GM18868 (cell line): ENCODE results near the gene RALGAPB.
"Not testable (repeated sequence)": the region's sequence is repeated elsewhere in the genome, so short reads cannot be mapped to it uniquely, and the experiment has no call there.

ENCODE experiments used
- ATAC-seq: cut with Tn5 transposase; IDR thresholded peaks from one replicate; pipeline ENCODE4 v1.9.1; 2021; ENCODE audit warnings: mild to moderate bottlenecking, moderate library complexity; ENCODE audit not compliant: unreplicated experiment

The RALGAPB gene

GRCh38 chr20:38446441-38447209, 26.0 kb upstream of the RALGAPB start:
- peak; percentile 79 for ATAC-seq

GRCh38 chr20:38447251-38447661, 25.4 kb upstream of the RALGAPB start:
- ATAC-seq, result no peak

- ATAC-seq, result peak; percentile 80
These were observed 24.5 kb upstream of the RALGAPB start for GRCh38 chr20:38447931-38448675.

GRCh38 chr20:38449046-38449445, 23.6 kb upstream of the RALGAPB start:
- ATAC-seq, result no peak

- ATAC-seq, result no peak
These were observed 22.1 kb upstream of the RALGAPB start for GRCh38 chr20:38450412-38450975.

- no peak for ATAC-seq
These were observed 19.6 kb upstream of the RALGAPB start for GRCh38 chr20:38452880-38453624.

GRCh38 chr20:38453941-38454340, 18.7 kb upstream of the RALGAPB start:
- peak; percentile 70 for ATAC-seq

- no peak for ATAC-seq
These were observed 17.8 kb upstream of the RALGAPB start for GRCh38 chr20:38454556-38455473.

- ATAC-seq, result no peak
These were observed 14.3 kb upstream of the RALGAPB start for GRCh38 chr20:38458314-38458713.

- ATAC-seq, result no peak
These were observed 12.5 kb upstream of the RALGAPB start for GRCh38 chr20:38460040-38460623.

GRCh38 chr20:38460631-38461030, 12.0 kb upstream of the RALGAPB start:
- ATAC-seq, result not testable (repeated sequence)

GRCh38 chr20:38461167-38461566, 11.5 kb upstream of the RALGAPB start:
- ATAC-seq, result not testable (repeated sequence)

- not testable (repeated sequence) for ATAC-seq
These were observed 11.1 kb upstream of the RALGAPB start for GRCh38 chr20:38461569-38461968.

GRCh38 chr20:38466171-38466570, 6.5 kb upstream of the RALGAPB start:
- ATAC-seq, result no peak

- ATAC-seq, result no peak
These were observed 5.7 kb upstream of the RALGAPB start for GRCh38 chr20:38466983-38467382.

GRCh38 chr20:38471245-38471644, 1.4 kb upstream of the RALGAPB start:
- no peak for ATAC-seq

- ATAC-seq, result no peak
These were observed 593 bp upstream of the RALGAPB start for GRCh38 chr20:38471987-38472512.

GRCh38 chr20:38473367-38473795, 738 bp downstream of the RALGAPB start:
- ATAC-seq, result no peak

GRCh38 chr20:38477747-38478146, 5.1 kb downstream of the RALGAPB start:
- ATAC-seq, result no peak
